GM20000 (cell line): ENCODE data around the gene GTF2H3.

ENCODE experiments used
- DNase-seq: peaks from one replicate; pipeline ENCODE4 v3.0.0; 2012; ENCODE audit warnings: low spot score
- CTCF ChIP-seq: IDR thresholded peaks from 2 replicates; pipeline ENCODE4 v1.5.1; 2012; ENCODE audit warnings: mild to moderate bottlenecking, control low read depth; ENCODE audit errors: extremely low read depth, missing control alignments

The GTF2H3 gene

GRCh38 chr12:123617144-123617543 is 16.5 kb upstream of the GTF2H3 start:
- no peak for TF ChIP-seq CTCF
- DNase-seq, result no peak

GRCh38 chr12:123617580-123617979 is 16.0 kb upstream of the GTF2H3 start:
- no peak for DNase-seq
- TF ChIP-seq CTCF, result no peak

- DNase-seq, result no peak
- no peak for TF ChIP-seq CTCF
These were observed 12.5 kb upstream of the GTF2H3 start for GRCh38 chr12:123621101-123621500.

GRCh38 chr12:123621619-123622530 is 11.8 kb upstream of the GTF2H3 start:
- DNase-seq, result no peak
- no peak for TF ChIP-seq CTCF

GRCh38 chr12:123634142-123634561 is 523 bp downstream of the GTF2H3 start:
- no peak for DNase-seq
- no peak for TF ChIP-seq CTCF

GRCh38 chr12:123643911-123644310 is 10.3 kb downstream of the GTF2H3 start:
- TF ChIP-seq CTCF, result no peak
- no peak for DNase-seq

- DNase-seq, result no peak
- TF ChIP-seq CTCF, result no peak
These were observed 11.8 kb downstream of the GTF2H3 start for GRCh38 chr12:123645380-123645779.
